Suprapubic skin (tissue), 3 donors: ENCODE measurements around the gene TSR3.

Experiments used
- CTCF ChIP-seq, 2 donors: fragments of 200-600 bp in 1 of 2; fragments of 450-650 bp in 1 of 2; sonication (generic) in 1 of 2; IDR thresholded peaks; one replicate each; pipeline ENCODE4 v1.5.1; 2016 to 2019; ENCODE audit warnings: antibody characterized with exemption in 2 of 2, mild to moderate bottlenecking in 1 of 2, moderate library complexity in 1 of 2
- POLR2AphosphoS5 ChIP-seq, 3 donors: sonication (generic); formaldehyde crosslinking; IDR thresholded peaks; one replicate each; pipeline ENCODE4 v1.6.1; 2017; ENCODE audit warnings: antibody characterized with exemption in 3 of 3

- TF ChIP-seq POLR2AphosphoS5 (IDR thresholded peaks at IDR 0.05), result no peak
- no peak for TF ChIP-seq CTCF (IDR thresholded peaks at IDR 0.05)
Observed at GRCh38 chr16:1323296-1324239, 28.1 kb downstream of the TSR3 start.
